H1 (cell line): ENCODE measurements around the gene RLBP1. TPM values are rescaled to one million over a fixed set of nuclear protein-coding genes. Genes with fewer than 3 reads are reported as not detected.

Source experiments
- ASH2L ChIP-seq: fragments of 200-600, 300-600 bp; sonication (generic); IDR thresholded peaks from one replicate; pipeline ENCODE4 v1.7.1; 2017; ENCODE audit warnings: low read length
- JUN ChIP-seq: IDR thresholded peaks from 2 replicates; pipeline ENCODE4 v1.6.1; 2011; ENCODE audit warnings: low read depth, mild to moderate bottlenecking, improper control_type of control experiment, low read length
- NRF1 ChIP-seq: IDR thresholded peaks from 2 replicates; pipeline ENCODE4 v1.6.1; 2011; ENCODE audit warnings: mild to moderate bottlenecking, low read depth, low read length, improper control_type of control experiment
- polyA plus RNA-seq, 7 experiments: library from polyadenylated mRNA; depleted of rRNA in 3 of 7; stranded (reverse) in 5 of 7; unstranded in 2 of 7; fragments of >200 nt in 5 of 7; fragments of 200-250 nt in 2 of 7; gene quantifications; 1 replicate in 5 of 7; 2 replicates in 1 of 7; 4 replicates in 1 of 7; pipeline versions ENCODE4 v1.2.1 to v1.2.3, GENCODE V29; 2011 to 2013; ENCODE audit warnings: missing spikeins in 2 of 7, mixed read lengths in 2 of 7
- total RNA-seq: library from RNA; stranded (reverse); fragmentation: NEBNext Ultra II Directional; extraction: Animal tissue kit (Norgen Biotek cat#: 25700); gene quantifications from 2 replicates; pipeline ENCODE4 v1.2.1, GENCODE V29; 2021

Gene RLBP1
- total and polyA plus RNA-seq, 2 of the 8 experiments (the other 6 are each of a cell fraction or from before 2014, with no cell fraction given): 0.05 TPM; not detected in 1

- no peak for TF ChIP-seq ASH2L
- TF ChIP-seq NRF1: no peak
- TF ChIP-seq JUN: no peak
- TF ChIP-seq, all 59 proteins: peak for 0
Measured at GRCh38 chr15:89161666-89162065, 59.7 kb downstream of the RLBP1 start (continued).

Other genes starting within 250 kb of the RLBP1 start
- 23.7 and 27.6 TPM in 2 replicates for gene ABHD2, start 133.1 kb downstream of the RLBP1 start, total RNA-seq
- 9.1 and 9.7 TPM in 2 replicates for gene ABHD2, start 133.1 kb downstream of the RLBP1 start, polyA plus RNA-seq (2011; rRNA removed)
- gene FANCI, start 22.4 kb upstream of the RLBP1 start, total RNA-seq: 115 and 117 TPM in 2 replicates
- gene FANCI, start 22.4 kb upstream of the RLBP1 start, polyA plus RNA-seq (2011; rRNA removed): 14.2 and 37.8 TPM in 2 replicates
- gene POLG, start 113.2 kb upstream of the RLBP1 start, total RNA-seq: 52.3 and 53.4 TPM in 2 replicates
- gene POLG, start 113.2 kb upstream of the RLBP1 start, polyA plus RNA-seq (2011; rRNA removed): 14.8 and 27.1 TPM in 2 replicates